Embryonic facial prominence (tissue), 1 donor: ENCODE data around the gene VWC2L.

Experiments
- DNase-seq: peaks from one replicate; pipeline ENCODE4 v3.0.0-alpha.2; 2016; ENCODE audit errors: extremely low spot score

Gene VWC2L

DNA sequence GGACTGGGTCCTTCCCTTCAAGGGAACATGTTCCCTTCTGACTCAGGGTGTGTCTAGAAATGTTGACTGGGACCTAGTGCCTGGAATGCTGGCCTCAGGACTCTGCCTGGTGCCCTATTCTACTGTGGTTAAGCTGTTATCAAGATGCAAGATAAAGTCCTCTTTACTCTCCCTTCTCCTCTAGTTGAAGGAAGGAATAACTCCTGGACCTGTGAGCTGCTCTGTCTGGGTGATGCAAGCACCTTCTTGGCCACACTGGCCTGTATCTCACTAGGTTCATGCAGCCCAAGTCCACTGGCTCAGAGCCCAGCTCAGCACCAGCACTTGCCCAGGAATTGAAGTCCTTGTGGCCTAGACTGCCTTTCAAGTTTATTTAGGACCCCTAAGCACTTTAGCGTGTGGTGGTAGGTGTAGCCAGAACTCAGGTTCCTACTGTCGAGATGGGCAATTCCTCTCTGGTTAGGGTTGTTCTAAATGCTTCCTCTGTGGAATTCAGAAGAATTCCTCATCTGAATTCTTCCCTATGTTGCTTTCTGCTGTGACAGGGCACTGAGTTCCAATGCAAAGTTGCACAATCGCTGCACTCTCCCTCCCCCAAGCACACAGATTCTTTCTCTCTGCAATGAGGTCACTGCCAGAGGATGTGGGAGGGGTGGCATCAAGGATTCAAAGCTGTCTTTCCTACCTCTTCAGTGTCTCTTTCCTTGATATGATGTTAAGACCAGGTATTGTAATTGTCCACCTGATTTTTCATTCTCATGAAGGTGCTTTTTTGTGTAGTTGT lies 54.7 kb downstream of the VWC2L start:
- DNase-seq: no peak

DNA sequence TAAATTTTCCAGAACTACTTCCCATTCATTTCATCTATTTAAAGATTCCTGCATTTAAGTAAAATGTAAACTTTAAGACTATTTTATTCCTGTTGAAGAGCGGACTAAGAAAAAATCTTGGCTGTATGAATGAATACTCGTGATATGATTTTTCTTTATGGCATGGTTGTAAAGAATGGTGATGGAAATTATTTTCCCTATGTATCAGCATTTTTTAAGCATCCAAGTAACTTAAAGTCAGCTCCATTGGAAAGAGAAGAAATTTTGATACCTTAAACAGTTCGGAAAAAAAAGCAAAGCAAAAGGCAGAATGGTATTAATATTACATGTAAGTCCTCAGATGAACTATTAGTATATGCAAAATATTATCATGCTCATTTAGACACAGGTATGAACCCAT lies 58.9 kb downstream of the VWC2L start:
- no peak for DNase-seq

DNA sequence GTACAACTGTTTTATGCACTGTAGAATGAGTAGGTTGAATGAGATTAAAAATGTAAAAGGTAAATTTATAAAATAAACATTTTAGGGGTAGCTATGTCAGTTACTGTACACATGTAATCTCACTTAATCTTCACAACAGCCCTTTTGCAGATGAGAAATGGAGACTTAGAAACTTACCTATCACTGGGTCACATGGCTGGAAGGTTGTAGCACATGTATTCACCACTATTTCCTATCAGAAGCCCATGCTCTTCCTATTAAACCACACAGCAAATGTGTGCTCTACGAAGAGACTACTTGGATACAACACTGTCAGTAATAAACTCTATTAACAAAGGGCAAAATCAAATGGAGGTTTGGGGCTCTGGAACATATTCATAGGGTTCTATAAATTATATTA lies 60.5 kb downstream of the VWC2L start:
- no peak for DNase-seq

DNA sequence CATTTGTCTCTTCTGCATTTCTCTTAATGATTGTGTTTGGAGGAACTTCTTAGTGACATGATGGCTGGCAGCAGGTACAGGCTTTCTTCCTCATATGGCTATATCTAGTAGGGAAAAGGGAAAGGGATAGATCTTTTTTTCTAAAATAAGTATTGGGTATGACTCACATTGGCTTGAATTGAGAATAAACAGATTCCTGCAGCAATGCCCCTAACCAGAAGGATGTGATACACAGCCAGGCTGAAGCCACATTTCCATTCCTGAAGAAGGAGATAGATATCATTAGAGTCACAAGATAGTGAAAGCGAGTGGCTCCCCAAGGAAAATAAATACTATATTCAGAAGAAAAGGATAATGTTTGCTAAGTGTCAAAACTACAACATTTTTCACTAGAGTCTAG lies 61.1 kb downstream of the VWC2L start:
- no peak for DNase-seq

DNA sequence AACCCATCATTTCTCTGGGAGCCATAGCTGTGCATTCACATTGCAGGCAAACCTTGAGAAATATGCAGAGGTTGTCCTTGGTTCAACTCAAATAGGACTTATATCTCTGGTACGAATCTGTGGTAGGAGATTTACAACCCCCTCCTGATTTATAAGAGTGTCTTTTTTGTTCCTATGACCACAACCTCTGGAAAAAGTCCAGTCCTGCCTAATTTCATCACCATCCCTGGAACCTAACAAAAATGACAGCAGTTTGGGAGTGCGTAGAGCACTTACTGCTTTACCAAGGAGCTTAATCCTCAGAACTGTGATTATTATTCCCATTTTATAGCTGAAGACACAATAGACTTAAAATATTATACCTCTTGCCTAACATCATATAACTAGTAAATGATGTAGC lies 66.5 kb downstream of the VWC2L start:
- no peak for DNase-seq

DNA sequence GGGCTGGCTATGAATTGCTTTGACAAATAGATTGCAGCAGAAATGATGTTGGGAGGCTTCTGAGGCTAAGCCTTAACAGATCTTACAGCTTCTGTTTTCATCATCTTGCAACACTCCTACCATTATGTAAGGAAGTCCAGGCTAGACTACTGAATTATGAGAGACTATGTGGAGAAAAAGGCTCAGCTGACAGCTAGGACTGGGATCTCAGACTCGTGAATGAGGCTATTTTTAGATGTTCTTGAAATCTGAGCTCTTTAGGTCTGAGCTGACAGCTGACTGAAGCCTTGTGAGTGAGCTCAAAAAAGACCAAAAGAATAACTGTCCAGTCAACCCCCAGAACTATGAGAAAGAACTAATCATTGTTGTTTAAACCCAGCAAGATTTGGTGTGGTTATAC lies 70.3 kb downstream of the VWC2L start:
- peak; percentile 8 for DNase-seq

DNA sequence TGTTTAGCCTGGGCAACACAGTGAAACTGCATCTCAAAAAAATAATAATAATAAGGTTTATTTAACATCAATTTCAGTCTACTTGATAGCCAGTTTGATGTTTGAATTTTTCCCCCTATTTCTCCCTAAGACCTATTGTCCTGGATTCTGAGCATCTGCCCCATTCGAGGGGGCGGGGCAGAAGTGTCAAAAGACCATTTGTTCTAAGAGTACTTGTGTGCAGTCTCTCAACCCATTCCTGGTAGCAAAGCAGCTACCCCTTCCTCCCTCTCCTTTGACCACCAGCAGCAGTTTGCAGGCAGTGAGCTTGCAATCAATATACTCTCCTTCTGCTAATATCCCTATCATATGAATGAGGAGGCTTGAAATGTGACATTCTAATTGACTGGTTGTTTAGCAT lies 71.9 kb downstream of the VWC2L start:
- DNase-seq: no peak

DNA sequence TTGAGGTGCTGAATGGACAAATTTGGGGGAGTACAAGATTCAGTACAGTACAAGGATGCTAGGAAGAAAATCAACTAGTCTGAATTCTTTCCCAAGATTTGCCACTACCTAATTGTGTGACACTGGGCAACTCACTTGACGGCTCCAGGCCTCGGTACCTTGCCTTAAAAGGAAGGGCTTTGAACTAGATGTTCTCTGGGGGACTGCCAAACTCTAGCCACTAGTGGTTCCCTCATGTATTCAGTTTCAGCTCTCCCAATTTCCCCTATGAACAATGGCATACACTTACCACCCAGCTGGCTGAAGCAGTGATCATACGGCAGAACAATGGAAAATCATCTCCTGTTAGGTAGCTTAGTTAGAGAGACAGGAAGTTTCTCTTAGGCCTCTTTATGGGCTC lies 73.4 kb downstream of the VWC2L start:
- DNase-seq: no peak

DNA sequence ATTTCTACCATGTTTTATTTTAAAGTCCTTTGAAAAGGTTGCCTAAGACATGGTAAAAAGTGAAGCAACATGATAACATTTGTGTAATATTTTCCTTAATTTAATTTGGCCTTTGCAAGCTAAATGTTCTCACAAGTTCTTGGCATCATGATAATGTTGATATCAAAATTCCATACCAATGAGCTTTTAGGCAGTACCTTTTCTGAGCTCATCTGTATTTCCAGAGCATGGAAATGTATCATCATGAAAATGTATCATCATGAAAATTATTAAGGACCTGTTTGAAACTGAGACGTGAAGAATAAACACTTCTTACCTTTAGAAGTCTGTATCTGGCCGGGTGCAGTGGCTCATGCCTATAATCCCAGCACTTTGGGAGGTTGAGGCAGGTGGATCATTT lies 73.8 kb downstream of the VWC2L start:
- DNase-seq: no peak

DNA sequence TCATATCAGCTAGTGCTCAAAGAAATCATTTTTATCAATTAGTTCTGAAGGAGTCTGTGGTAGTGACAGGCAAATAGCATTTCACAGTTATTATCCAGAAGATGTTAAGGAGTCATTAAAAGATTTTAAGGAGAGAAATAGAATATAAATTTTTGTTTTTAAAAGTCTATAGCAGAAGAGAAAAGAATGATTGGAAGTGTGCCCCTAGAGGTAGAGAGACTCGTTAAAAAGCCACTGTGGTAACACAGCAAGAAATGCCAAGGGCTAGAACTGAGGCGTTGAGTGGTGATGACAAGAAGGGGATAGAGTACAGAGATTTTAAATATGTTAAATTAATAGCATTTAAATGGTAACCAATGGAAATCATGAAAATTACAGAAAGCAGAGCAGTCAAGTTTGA lies 78.3 kb downstream of the VWC2L start:
- no peak for DNase-seq

DNA sequence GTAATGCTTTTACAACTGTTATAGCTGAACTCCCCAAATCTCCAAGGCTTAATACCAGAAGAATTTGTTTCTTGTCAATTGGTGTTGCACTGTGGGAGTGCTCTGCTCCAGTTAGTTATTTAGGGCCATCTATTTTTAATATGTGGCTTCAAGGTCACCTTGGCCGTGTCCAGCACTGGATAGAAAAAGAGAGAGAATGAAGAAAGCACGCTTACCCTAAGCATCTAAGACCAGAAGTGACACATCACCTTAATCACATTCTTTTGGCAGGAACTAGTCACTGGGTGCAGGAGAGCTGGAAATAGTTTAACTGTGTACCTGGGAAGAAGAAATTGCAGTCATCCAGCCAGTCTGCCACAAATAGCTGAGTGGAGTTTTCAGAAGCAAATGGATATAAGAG lies 78.8 kb downstream of the VWC2L start:
- DNase-seq: no peak

DNA sequence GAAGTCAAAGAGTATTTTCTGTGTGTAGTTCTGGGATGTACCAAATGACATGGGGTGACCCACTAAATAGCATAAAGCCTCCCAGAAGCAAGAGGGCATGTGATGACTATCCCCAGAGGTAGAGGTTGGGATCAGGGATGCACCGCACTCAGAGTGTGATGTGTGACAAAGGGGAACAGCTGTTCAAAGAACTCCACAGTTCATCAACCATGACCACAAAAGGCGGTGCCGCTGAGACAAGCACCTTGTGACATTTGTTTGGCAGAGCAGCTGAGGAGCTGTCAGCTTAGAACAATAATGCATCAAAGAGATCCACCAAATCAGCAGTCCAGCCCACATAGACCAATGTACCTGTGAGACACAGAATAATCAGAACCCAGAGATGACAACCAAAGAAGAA lies 81.3 kb downstream of the VWC2L start:
- DNase-seq: no peak

DNA sequence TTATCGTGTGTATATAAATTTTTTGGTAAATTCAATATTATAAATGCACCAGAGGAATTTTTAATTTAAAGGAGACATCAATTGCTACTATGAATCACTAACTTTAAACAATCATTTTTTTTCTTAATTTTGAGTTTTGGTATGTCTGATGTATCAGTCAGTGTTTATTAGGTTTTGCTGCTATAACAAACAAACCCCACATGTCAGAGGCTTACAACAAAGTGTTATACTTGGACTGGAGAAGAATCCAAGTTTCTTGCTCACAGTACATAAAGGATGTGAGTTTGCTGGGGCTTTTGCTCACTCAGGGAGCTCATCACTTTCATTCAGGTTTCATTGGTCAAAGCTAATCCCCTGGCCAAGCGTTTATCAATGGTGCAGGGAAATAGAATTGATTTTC lies 81.8 kb downstream of the VWC2L start:
- DNase-seq: no peak

DNA sequence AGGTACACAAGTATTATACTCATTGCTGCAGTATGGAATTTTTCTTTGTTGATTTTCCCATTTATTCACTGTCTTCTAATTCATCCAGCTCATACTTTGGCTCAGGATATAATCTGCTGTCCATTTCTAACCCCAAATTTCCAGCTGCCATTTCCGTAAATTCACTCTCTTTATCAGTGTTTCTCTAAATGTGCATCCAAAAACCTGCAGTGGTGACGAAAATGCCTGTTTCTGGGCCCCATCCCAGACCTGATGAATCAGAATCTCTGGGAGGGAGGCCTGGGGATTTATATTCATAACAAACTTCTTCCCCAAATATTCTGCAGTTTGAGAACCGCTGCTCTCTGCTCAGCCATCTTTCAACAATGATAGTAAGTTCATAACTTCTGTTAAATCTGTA lies 86.6 kb downstream of the VWC2L start:
- no peak for DNase-seq

DNA sequence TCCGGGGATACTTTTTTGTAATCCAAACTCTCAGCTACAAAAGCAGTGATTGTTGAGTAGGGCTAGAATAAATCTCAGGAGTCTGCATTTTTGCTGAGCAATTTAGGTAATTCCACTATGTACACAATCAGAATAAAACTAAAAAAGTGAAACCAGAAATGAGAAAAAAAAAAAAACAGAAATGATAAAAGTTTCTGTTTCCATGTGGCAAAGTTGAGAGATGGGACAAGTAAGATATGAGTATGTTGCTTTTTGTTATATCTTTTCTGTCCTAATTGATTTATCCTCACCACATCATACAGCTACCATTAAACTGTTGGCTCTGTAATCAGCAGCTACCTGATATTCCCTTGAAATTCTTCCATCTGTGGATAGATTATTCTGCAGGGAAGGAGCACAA lies 92.7 kb downstream of the VWC2L start:
- DNase-seq: no peak

DNA sequence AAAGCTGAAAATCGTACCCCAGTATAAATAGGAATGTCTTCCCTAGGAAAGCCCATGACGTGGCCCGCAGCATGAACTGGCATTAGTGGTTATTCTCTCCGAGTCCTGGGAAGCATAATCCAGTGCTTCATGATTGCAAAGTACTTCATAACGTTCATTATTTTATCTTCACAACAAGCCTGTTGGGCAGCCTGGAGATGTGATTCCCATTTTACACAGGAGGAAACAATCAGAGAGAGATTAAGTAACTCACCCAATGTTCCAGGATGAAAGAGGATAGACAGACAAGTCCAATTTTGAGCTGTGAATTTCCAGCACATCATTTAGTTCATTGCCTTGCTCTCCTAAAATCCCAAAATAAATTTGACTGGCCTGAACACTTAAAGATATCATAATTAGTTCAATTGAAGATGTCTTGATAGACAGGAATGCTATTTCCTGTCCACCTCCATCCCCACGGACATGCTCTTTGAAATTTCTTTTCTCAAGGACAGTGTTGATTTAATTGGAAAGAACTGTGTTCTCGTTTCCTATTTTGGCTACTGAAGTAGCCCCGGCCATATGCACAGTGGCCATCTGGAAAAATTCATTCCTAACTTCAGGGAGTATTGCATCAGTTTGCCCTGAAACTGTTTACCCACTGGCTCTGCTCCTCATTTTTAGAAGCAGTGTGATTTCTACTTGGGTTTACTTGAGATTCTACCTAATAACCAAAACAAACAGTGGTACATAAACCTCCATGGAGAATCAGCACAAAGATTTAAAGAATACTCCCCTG lies 93.9 kb downstream of the VWC2L start:
- no peak for DNase-seq

DNA sequence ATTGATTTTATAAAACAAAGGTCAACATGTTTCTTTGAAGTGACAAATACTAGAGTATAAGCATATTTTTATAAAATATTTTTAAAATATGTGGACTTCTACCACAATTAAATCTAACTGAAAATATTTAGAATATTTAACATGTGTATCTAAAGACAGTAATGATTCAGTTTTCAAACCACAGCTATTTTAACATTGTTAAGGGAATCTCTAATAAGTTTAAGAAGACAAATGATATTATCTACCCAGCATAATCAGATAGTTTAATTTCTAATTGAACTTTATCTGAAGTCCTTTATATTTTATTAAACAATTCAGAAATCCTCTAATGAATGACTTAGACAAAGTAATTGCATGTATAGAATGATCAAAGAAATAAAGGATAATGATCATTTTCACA lies 96.2 kb downstream of the VWC2L start:
- no peak for DNase-seq

DNA sequence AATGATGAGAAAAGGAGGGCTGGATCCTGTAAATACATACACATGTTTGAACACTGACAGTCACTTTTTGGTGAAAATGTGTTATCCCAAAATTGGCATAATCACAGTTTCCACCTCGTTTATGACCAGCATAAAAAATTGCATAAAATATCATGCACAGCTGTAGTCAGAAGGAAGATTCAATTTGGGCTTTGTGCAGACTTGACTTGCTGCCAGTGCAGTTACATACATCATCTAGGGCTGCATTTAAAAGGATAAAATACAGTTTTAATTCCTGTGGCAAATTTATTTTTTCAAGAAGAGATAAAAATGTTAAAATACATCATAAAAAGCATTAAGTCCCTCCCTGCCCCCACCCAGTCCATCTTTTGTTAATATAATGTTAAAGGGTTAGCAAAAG lies 103.8 kb downstream of the VWC2L start:
- DNase-seq: no peak

DNA sequence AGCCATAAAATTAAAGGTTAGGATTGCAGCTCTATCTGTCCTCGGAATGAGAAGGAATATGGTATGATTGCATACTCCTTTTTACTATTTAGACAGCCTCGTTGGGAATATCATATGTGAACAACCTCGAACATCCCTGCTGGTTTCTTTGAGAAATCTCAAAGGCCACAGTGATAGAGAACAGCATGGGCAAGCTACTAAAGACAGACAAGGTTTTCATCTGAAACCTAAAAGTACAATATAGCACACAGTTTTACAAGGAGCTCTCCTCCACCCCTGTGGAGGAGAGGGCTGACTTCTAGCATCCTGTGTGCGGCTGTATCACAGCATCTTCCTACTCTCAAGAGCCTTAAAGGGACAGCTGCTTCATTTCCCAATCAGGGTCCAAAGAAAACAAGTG lies 104.3 kb downstream of the VWC2L start:
- no peak for DNase-seq

DNA sequence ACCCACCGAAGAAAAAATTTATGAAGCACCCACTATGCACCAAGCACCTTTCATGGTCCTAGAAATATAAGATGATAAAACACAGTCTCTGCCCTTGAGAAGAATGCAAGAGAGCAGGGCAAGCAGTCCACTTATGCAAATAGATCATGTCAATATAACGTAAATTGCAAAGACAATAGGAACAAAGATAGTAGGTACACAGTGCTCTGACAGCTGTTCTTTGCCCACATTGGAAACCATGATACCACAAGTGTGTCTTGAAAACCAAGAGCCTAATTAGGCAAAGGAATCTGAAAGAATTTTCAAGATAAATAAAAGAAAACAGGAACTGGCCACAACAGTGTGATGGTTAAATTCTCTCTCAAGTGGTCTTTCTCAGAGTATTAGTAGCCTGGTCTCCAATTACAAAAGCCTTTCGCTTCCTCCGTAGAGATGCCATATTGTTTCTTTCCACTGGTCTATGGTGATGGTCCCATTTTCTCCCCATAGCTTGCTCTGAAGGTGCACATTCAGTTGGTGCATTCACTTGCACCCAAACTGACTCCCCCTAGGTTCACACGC lies 108.5 kb downstream of the VWC2L start:
- no peak for DNase-seq

DNA sequence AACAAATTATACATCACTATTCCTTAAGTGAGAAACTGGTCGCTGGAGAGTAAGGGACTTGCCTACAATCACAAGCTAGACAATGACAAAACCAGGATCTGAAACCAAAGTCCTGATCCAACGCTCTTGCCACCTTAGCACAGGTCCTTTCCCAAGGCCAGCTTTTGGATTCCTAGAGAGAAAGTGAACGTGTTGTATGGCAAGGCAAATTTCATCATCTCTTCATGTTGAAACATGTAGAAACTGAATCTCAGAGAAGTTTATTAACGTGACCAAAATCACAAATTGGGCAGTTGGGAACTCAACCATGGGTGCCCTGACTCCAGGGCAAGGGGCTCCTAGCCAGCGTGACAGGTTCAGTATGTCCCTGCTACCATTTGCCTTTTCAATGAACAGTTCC lies 118.2 kb downstream of the VWC2L start:
- no peak for DNase-seq

DNA sequence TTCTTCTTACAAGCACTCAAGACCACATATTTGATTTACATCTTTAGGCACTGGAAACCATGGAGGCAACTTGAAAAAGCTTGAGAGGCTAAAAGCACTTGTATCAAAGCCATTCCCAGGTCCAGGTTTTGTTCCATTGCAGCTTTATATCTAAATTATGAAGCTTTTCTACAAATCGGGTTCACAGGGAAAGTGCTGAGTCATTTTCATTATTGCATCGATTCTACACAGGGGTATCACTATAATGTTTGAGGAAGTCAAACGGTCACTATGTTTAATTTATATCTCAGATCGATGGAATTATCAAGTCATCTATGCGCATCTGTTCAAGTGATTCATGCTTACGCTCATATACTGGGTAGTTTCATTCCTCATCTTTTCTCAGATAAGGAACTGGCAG lies 118.7 kb downstream of the VWC2L start:
- DNase-seq: no peak

DNA sequence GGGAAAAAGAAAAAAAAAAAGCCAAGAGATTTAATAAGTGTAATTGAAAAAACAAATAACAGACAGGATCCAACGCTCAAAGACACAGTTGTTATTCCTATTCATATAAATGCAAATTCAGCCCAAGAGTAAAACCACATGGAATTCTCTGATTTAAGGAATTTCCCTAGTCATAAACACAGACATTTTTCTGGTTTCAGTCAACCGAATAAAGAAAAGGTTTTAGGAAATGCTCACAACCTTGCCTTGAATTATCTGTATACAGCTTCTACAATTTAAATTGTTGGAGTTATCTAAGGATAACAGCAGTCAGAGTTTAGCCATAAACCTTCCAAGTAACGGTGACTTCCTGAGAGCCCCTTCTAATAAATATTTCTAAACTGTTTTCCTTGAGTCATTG lies 122.7 kb downstream of the VWC2L start:
- no peak for DNase-seq
